CD14-positive monocyte (primary cell): Measurements from ENCODE around the gene IPPK. TPM values are rescaled to one million over a fixed set of nuclear protein-coding genes. Genes with fewer than 3 reads are reported as not detected.

ENCODE experiments used
- DNase-seq, 3 donors: peaks; one replicate each; pipeline ENCODE4 v3.0.0-alpha.2; 2011 to 2022
- H2AFZ ChIP-seq: 2 replicates; pipeline ENCODE4 v1.6.0; 2012; ENCODE audit warnings: mild to moderate bottlenecking, low read depth, low read length, inconsistent platforms; ENCODE audit not compliant: insufficient read depth, poor library complexity, severe bottlenecking
- H3K27ac ChIP-seq, 2 donors: 1 replicate in 1 of 2; 2 replicates in 1 of 2; pipeline ENCODE4 v1.5.1; 2012 to 2013; ENCODE audit warnings: low read length in 2 of 2, control low read depth in 1 of 2, inconsistent platforms in 1 of 2, low read depth in 1 of 2, mild to moderate bottlenecking in 1 of 2
- H3K27me3 ChIP-seq, 2 donors: one replicate each; pipeline versions ENCODE4 v1.6.0 to v1.6.1; 2011 to 2013; ENCODE audit warnings: low read length in 2 of 2; ENCODE audit not compliant: control insufficient read depth in 2 of 2, insufficient read depth in 2 of 2
- H3K36me3 ChIP-seq, 2 donors: replicated peaks in 1 of 2; 1 replicate in 1 of 2; 2 replicates in 1 of 2; pipeline versions ENCODE4 v1.5.1 to v1.6.1; 2012 to 2013; ENCODE audit warnings: low read length in 2 of 2, control low read depth in 1 of 2, inconsistent platforms in 1 of 2, mild to moderate bottlenecking in 1 of 2; ENCODE audit not compliant: insufficient read depth in 2 of 2, control insufficient read depth in 1 of 2
- H3K4me1 ChIP-seq, 2 donors: 1 replicate in 1 of 2; 2 replicates in 1 of 2; pipeline versions ENCODE4 v1.5.1 to v1.6.1; 2012 to 2013; ENCODE audit warnings: low read length in 2 of 2, control low read depth in 1 of 2, inconsistent platforms in 1 of 2, mild to moderate bottlenecking in 1 of 2, moderate library complexity in 1 of 2; ENCODE audit not compliant: insufficient read depth in 2 of 2, control insufficient read depth in 1 of 2
- H3K4me2 ChIP-seq: replicated peaks from 2 replicates; pipeline ENCODE3; 2012; ENCODE audit warnings: low read length, moderate library complexity, mild to moderate bottlenecking; ENCODE audit not compliant: poor library complexity, severe bottlenecking; ENCODE audit errors: extremely low read depth
- H3K4me3 ChIP-seq, 3 experiments: fragments of 200-600 bp in 1 of 3; sonication (generic) in 1 of 3; replicated peaks in 1 of 3; 1 replicate in 2 of 3; 2 replicates in 1 of 3; pipeline ENCODE4 v1.5.1; 2011 to 2013; ENCODE audit warnings: low read length in 3 of 3, mild to moderate bottlenecking in 3 of 3, control low read depth in 2 of 3, low read depth in 2 of 3, inconsistent platforms in 1 of 3, moderate library complexity in 1 of 3
- H3K79me2 ChIP-seq: 2 replicates; pipeline ENCODE4 v1.6.0; 2012; ENCODE audit warnings: mild to moderate bottlenecking, control low read depth, inconsistent platforms, low read length, moderate library complexity; ENCODE audit not compliant: insufficient read depth
- H3K9ac ChIP-seq: 2 replicates; pipeline ENCODE4 v1.6.0; 2017; ENCODE audit warnings: low read length, mild to moderate bottlenecking; ENCODE audit not compliant: insufficient read depth, poor library complexity, severe bottlenecking
- H3K9me3 ChIP-seq, 2 donors: replicated peaks in 1 of 2; 1 replicate in 1 of 2; 2 replicates in 1 of 2; pipeline versions ENCODE4 v1.5.1 to v1.6.1; 2012 to 2013; ENCODE audit warnings: low read length in 2 of 2, control low read depth in 1 of 2; ENCODE audit not compliant: control insufficient read depth in 1 of 2, insufficient read depth in 1 of 2
- H4K20me1 ChIP-seq: 2 replicates; pipeline ENCODE4 v1.6.0; 2012; ENCODE audit warnings: mild to moderate bottlenecking, low read length, control low read depth, moderate library complexity; ENCODE audit not compliant: insufficient read depth
- H3K27ac Mint-ChIP-seq, 7 donors: one replicate each; pipeline ENCODE4 v1.8.0; 2020; ENCODE audit warnings: mild to moderate bottlenecking in 7 of 7, mixed read lengths in 7 of 7, moderate library complexity in 6 of 7, inconsistent platforms in 2 of 7
- H3K27me3 Mint-ChIP-seq, 3 donors: one replicate each; pipeline ENCODE4 v1.8.0; 2021 to 2022; ENCODE audit warnings: low read depth in 3 of 3, mild to moderate bottlenecking in 3 of 3, mixed read lengths in 3 of 3, moderate library complexity in 3 of 3, inconsistent platforms in 1 of 3
- H3K36me3 Mint-ChIP-seq, 2 donors: one replicate each; pipeline ENCODE4 v1.8.0; 2020; ENCODE audit warnings: mixed read lengths in 2 of 2, inconsistent platforms in 1 of 2, mild to moderate bottlenecking in 1 of 2
- H3K4me1 Mint-ChIP-seq: one replicate; pipeline ENCODE4 v1.8.0; 2020; ENCODE audit warnings: mild to moderate bottlenecking, mixed read lengths
- H3K4me3 Mint-ChIP-seq, 2 donors: one replicate each; pipeline ENCODE4 v1.8.0; 2020; ENCODE audit warnings: mild to moderate bottlenecking in 2 of 2, mixed read lengths in 2 of 2, moderate library complexity in 1 of 2
- H3K9me3 Mint-ChIP-seq, 7 donors: one replicate each; pipeline ENCODE4 v1.8.0; 2020 to 2022; ENCODE audit warnings: mixed read lengths in 7 of 7, mild to moderate bottlenecking in 6 of 7, moderate library complexity in 6 of 7, inconsistent platforms in 2 of 7
- CTCF ChIP-seq: fragments of 200-600 bp; IDR thresholded peaks from one replicate; pipeline ENCODE4 v1.8.0; 2022; ENCODE audit warnings: antibody characterized with exemption, mild to moderate bottlenecking
- WGBS: methylation state at CpG from one replicate; pipeline ENCODE4 v1.1.5; 2013; ENCODE audit warnings: missing lambda C conversion rate; ENCODE audit not compliant: insufficient coverage; 5-methylcytosine and 5-hydroxymethylcytosine counted together
- intact Hi-C, 2 donors: fragments of 100-400 bp; cut with micrococcal nuclease; formaldehyde crosslinking; loops; one replicate each; pipeline versions ENCODE4 v1.15.0 to v1.15.1; 2023
- polyA plus RNA-seq, 3 donors: library from polyadenylated mRNA; depleted of rRNA in 1 of 3; unstranded in 2 of 3; stranded (reverse) in 1 of 3; fragments of 300-500 nt in 2 of 3; fragments of >200 nt in 1 of 3; fragmentation: Illumina TruSeq in 2 of 3; gene quantifications; 1 replicate in 2 of 3; 2 replicates in 1 of 3; pipeline ENCODE4 v1.2.3, GENCODE V29; 2012 to 2021

IPPK gene
- polyA plus RNA-seq, 3 donors: 1.9 to 11.6 (median 3.2) TPM

DNA sequence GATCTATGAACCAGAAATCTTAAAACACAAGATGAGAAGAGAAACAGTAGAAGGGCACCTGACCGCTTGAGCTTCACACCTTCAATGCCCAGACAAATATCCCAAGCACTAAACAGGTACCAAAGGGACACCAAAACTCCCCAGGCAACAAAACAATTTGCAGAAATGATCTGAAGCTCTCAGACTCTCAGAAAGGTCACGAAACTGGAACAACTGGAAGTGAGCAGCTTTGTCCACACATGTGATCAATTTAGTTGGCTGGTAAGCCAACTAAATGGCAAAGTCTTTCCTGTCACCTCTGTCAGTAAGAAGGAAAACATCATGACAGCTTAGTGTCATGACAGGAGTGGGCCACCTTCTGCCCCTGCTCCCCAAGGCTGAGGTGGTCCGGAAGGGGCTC, 4.1 kb downstream of the IPPK start:
- Mint-ChIP-seq H3K27me3 (no peaks in the 10 kb centered on the region), H3K9me3 (peaks cover 0 to 2% (median 0%) of the 10 kb centered on the region in 7 donors), H3K4me1 (peaks cover 28% of the 10 kb centered on the region), H3K4me3 (no peak overlapping the region), H3K27ac (peak overlapping the region in 2 of 7 donors; percentile 52 to 66), H3K36me3 (peaks cover 26 to 34% of the 10 kb centered on the region in 2 donors)
- H3K79me2 ChIP-seq: peaks cover 96% of the 10 kb centered on the region
- no peaks in the 10 kb centered on the region for H3K27me3 ChIP-seq
- peaks cover 8 to 49% of the 10 kb centered on the region in 2 donors for H3K36me3 ChIP-seq
- H2AFZ ChIP-seq: no peak overlapping the region
- TF ChIP-seq CTCF: no peak
- no peak for DNase-seq
- H3K4me2 ChIP-seq: no peak overlapping the region
- H3K4me3 ChIP-seq: no peak overlapping the region
- H3K4me1 ChIP-seq: peaks cover 10 to 16% of the 10 kb centered on the region in 2 donors
- H4K20me1 ChIP-seq: peaks cover 37% of the 10 kb centered on the region
- no peak overlapping the region for H3K9ac ChIP-seq
- intact Hi-C loops: no loop called here
- H3K27ac ChIP-seq: no peak overlapping the region
- 96% methylated on average over 3 of the region's 3 CpGs for WGBS
- no peaks in the 10 kb centered on the region for H3K9me3 ChIP-seq

GRCh38 chr9:92664394-92665152, 5.4 kb downstream of the IPPK start:
- H3K4me1 ChIP-seq: peaks cover 9 to 12% of the 10 kb centered on the region in 2 donors
- H3K9ac ChIP-seq: peak overlapping the region; percentile 23
- TF ChIP-seq CTCF: no peak
- H3K9me3 Mint-ChIP-seq: peaks cover 0 to 2% (median 0%) of the 10 kb centered on the region in 7 donors
- H3K27me3 ChIP-seq: no peaks in the 10 kb centered on the region
- peaks cover 27% of the 10 kb centered on the region for H3K4me1 Mint-ChIP-seq
- no peak overlapping the region for H3K4me2 ChIP-seq
- peaks cover 30 to 34% of the 10 kb centered on the region in 2 donors for H3K36me3 Mint-ChIP-seq
- no peaks in the 10 kb centered on the region for H3K9me3 ChIP-seq
- no peak for DNase-seq
- no peak overlapping the region for H3K4me3 ChIP-seq
- peak overlapping the region in 3 of 7 donors; percentile 7 to 44 (median 9) for H3K27ac Mint-ChIP-seq
- H3K27ac ChIP-seq: no peak overlapping the region
- no peak overlapping the region for H2AFZ ChIP-seq
- peaks cover 49% of the 10 kb centered on the region for H4K20me1 ChIP-seq
- H3K36me3 ChIP-seq: peaks cover 8 to 49% of the 10 kb centered on the region in 2 donors
- no peaks in the 10 kb centered on the region for H3K27me3 Mint-ChIP-seq
- peaks cover 97% of the 10 kb centered on the region for H3K79me2 ChIP-seq
- H3K4me3 Mint-ChIP-seq: no peak overlapping the region
- intact Hi-C loops: no loop called here
- 95% methylated on average over 10 of the region's 13 CpGs for WGBS
